AG10803 (cell line): ENCODE measurements around the gene MYO10.
A peak's percentile ranks its signal among the peaks of the same experiment; 100 is the strongest.

Experiments used
- DNase-seq: peaks from one replicate; pipeline ENCODE4 v3.0.0; 2010; ENCODE audit warnings: low read depth
- H3K4me3 ChIP-seq: 2 replicates; pipeline ENCODE4 v1.5.1; 2011; ENCODE audit warnings: mild to moderate bottlenecking, low read length, control low read depth
- CTCF ChIP-seq: conservative IDR thresholded peaks from 2 replicates; pipeline ENCODE4 v1.5.1; 2011; ENCODE audit warnings: mild to moderate bottlenecking, low read length, control low read depth, inconsistent platforms

MYO10 gene

GRCh38 chr5:16809010-16809394 is 127.1 kb downstream of the MYO10 start:
- no peak overlapping the region; the same call in 1 of the 2 replicates for H3K4me3 ChIP-seq
- no peak for DNase-seq
- TF ChIP-seq CTCF: no peak

- H3K4me3 ChIP-seq: no peak overlapping the region
- TF ChIP-seq CTCF: no peak
- no peak for DNase-seq
Observed at GRCh38 chr5:16808021-16808420, 128.1 kb downstream of the MYO10 start.

- H3K4me3 ChIP-seq: no peak overlapping the region
- no peak for TF ChIP-seq CTCF
- no peak for DNase-seq
Observed at GRCh38 chr5:16807547-16807864, 128.6 kb downstream of the MYO10 start.

- no peak for DNase-seq
- no peak for TF ChIP-seq CTCF
- H3K4me3 ChIP-seq: no peak overlapping the region
Observed at GRCh38 chr5:16806711-16807546, 129.2 kb downstream of the MYO10 start.

- no peak overlapping the region for H3K4me3 ChIP-seq
- TF ChIP-seq CTCF: peak; percentile 76
- DNase-seq: peak; percentile 93
Observed at GRCh38 chr5:16805486-16805885, 130.6 kb downstream of the MYO10 start.

GRCh38 chr5:16803831-16804230 is 132.3 kb downstream of the MYO10 start:
- no peak overlapping the region for H3K4me3 ChIP-seq
- no peak for TF ChIP-seq CTCF
- no peak for DNase-seq

- H3K4me3 ChIP-seq: no peak overlapping the region
- no peak for TF ChIP-seq CTCF
- no peak for DNase-seq
Observed at GRCh38 chr5:16800477-16800876, 135.6 kb downstream of the MYO10 start.
